NCI-H1105 treated with DMSO at 0.1 percent for 48 hours (cell line): Measurements from ENCODE around the gene GLT8D1.
"Not testable (repeated sequence)": the region's sequence is repeated elsewhere in the genome, so short reads cannot be mapped to it uniquely, and the experiment has no call there.

Experiments used
- DNase-seq: peaks from one replicate; lab custom pipeline; 2025; lab: John Stamatoyannopoulos, UW

Gene GLT8D1

DNA sequence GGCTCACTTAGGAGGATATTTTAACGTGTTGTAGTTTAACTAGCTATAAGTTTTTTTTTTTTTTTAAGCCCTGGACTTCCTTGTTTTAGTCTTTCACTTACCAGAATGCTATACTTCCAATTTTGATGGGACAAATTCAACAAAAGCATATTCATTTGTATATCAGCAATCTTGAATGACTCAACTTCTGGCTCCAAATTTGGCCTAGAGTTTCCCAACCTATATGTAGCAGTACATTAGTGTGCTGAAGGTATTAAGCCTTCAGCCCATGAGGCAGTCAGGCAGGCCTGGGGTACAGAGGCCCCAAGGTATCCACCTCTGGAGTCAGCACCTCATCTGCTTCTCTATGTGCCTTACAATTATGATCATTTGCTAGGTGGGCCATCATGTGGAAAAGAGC, 25.8 kb downstream of the GLT8D1 start:
- no peak for DNase-seq

DNA sequence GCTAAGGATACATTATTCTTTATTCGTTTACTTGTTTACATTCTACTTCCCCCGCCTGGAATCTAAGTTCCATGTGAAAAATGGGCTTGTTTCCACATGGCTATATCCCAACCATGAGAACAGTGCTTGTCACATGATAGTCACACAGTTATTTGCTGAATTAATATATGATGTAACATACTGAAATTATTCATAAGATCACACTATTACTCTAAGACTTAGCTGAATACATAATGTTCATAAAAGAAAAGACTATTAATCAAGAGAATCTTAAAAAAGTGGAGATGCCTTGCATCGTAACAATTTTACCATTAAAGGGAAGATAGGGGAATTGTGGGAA, 26.4 kb downstream of the GLT8D1 start:
- no peak for DNase-seq

DNA sequence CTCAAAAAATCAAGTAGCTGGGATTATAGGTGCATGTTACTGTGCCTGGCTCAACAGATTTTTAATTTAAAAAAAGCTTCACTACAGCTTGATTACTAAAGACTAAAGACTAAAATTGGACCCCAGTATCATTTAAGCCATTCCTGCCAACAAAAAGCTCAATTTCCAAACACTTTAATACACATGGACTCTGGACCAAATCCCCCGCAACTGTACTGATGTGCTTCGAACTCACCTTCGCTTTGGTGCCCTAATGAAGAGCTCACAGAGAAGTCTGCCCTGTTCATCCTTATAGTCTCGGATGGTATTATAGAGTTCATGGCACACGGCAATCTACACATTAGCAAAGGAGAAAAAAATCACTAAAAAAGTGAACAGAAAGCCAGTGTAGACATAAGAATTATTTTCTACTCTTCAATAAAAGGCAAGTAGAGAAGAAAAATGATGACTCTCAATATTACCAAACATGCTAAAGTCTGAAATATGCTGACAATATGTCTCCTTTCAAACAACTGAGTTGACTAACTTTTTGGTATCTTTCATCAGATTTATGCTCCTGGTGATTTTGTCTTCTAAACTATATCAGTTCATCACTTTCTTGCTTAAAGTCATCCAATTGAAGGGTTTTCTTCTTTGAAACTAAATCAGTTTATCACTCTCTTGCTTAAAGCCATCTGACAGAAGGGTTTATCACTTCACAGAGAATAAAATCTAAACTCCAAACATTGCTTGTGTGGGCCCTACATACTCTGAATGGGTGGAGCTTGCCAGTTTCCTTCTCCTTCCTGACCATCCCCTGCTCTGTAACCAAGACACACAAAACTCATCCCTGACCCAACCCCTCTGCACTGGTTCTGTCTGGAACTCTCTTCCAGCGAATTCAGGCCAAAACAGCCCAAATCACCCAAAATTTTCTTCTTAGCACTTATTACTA, 27.1 kb downstream of the GLT8D1 start:
- DNase-seq = no peak

DNA sequence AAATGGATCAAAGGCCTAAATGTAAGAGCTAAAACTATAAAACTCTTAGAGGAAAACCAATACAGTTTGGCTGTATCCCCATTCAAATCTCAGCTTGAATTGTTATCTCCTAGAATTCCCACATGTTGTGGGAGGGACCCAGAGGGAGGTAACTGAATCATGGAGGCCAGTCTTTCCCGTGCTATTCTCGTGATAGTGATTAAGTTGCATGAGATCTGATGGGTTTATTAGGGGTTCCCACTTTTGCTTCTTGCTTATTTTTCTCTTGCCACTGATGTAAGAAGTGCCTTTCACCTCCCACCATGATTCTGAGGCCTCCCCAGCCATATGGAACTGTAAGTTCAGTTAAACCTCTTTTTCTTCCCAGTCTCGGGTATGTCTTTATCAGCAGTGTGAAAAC, 29.4 kb downstream of the GLT8D1 start:
- DNase-seq = not testable (repeated sequence)

DNA sequence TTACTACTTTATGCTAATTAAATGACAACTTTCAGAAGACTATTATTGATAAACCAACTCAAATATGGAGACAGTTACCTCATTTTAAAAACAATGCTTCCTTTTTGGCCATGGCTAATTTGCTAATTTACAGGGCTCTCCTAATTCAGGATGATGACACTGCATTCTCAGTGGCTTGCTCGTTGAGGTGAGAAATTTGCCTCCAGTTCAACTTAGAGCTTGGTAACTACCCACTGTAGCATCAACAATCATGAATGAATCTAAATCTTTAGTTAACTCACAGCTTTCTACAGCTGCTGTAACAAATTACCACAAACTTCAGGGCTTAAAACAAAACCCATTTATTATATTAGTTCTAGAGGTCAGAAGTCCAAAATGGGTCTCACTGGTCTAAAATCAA, 33.9 kb downstream of the GLT8D1 start:
- DNase-seq = no peak

DNA sequence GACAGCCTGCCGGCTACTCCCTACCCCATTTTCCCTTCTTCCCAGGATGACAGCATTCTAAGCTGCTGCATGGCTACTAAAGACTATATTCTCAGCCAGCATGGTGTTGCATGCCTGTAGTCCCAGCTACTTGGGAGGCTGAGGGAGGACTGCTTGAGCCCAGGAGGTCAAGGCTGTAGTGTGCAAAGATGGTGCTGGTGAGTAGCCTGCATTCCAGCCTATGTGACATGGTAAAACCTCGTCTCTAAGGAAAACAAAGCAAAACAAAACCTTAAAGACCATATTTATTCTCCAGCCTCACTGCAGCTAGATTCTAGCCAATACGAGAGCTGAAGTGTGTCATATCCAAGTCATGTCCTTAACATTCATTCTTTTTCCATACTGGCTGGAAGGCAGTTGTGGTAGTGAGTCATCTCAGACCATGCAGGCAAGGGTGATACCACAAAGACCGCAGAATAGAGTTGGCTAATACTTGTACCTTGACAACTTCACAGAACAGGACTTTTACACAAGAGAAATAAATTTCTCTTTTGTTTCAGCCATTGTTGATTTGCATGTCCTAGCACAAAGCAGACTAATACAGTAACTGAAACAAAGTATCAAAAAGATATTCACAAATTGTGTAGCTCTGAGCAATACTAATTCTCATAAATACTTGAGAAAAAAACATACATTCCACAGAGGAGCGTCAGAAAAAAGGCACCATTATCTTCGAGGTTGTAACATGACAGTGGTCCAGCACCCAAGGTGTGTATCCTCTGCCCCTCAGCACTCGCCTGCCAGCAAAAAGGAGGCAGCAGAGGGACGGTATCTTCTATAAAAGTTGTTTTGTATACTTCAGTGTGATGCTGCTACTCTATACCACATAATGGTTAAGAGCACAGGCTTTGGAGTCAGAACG, 34.7 kb downstream of the GLT8D1 start:
- DNase-seq = no peak

DNA sequence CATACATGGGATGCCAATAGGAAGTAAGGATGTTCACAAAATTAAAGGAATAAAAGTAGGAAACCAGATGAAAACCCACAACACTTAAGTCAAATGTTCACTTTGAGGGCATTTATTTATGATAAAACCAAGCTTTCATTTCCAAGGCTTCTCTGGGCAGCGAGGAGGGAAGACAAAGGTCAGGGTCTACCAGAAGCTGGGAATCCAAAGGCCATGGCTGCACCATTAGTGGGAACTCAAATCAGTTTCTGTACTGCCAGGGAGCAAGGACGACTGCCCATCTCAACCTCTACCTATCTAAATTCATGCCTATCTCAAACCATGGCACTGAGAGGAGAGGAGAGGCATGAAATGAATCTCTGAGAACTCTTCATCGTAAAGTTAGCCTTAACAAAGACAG, 42.5 kb downstream of the GLT8D1 start:
- no peak for DNase-seq

DNA sequence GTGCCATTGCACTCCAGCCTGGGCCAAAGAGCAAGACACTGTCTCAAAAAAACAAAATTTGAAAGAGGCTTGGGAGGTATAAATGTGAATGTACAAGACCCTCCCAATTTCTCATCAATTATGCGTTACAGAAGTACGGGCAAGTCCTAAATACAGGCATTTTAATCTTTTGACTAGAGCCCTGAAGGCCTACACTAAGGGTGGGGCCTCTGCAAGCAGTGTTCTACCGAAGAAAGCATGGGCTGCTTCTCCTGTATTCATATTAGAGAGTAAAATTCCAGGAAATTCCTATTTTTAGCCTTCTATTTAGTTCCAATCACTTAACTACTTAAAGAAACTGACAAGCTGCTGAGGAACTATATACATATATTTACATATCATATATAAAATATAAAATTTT, 45.5 kb downstream of the GLT8D1 start:
- DNase-seq = no peak

DNA sequence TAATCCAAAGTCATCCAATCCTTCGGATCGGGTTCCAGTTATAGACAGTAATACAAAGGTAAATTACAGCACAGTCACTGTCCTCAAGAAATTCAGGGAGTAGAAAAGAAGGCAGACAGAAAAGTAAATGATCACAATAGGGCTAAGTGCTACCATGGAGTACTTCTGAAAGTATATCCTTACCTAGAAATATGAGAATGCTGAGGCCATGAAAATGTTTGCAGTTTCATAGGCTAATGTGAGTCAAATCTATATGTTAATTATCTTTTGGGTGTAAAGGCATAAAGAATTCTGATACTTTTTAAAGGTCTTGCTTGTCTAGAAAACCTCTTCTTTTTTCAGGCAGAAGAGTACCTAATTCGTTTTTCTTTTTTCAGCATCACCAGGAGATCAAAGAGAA, 49.7 kb downstream of the GLT8D1 start:
- DNase-seq = no peak

DNA sequence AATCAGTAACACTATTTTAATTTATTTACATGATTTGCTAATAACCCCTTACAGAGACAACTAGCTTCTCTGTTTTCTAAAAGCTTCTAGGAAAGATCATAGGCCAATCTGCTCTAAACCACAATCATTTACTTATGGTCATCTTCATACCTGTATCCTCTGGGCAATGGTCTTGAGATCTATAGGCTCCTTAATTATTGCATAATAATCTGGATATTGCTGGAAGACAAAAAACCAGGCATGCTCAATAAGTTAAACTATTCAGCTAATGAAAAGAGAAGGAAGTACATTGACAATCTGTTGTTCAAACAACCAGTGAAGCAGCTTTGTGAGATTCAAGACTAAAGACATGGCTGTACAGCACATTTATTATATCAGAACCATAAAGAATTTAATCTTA, 54.0 kb downstream of the GLT8D1 start:
- no peak for DNase-seq

DNA sequence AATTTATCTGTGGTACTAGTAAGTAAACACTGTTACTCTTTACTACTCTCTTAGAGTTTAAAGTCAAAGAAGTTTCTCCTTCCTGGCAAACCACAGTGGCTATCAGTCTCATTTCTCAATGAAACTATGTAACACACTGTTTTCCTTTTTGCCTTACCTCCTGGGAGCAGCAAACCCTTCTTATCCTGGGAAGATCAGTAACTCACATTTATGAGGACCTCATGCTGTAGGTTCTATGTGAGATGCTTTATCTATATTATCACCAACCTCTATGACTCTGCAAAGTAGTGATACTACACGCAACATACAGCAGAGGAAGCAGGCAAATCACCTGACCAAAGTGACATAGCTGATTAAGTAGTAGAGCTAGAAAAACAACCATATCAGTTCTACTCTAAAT, 55.2 kb downstream of the GLT8D1 start:
- DNase-seq = no peak

DNA sequence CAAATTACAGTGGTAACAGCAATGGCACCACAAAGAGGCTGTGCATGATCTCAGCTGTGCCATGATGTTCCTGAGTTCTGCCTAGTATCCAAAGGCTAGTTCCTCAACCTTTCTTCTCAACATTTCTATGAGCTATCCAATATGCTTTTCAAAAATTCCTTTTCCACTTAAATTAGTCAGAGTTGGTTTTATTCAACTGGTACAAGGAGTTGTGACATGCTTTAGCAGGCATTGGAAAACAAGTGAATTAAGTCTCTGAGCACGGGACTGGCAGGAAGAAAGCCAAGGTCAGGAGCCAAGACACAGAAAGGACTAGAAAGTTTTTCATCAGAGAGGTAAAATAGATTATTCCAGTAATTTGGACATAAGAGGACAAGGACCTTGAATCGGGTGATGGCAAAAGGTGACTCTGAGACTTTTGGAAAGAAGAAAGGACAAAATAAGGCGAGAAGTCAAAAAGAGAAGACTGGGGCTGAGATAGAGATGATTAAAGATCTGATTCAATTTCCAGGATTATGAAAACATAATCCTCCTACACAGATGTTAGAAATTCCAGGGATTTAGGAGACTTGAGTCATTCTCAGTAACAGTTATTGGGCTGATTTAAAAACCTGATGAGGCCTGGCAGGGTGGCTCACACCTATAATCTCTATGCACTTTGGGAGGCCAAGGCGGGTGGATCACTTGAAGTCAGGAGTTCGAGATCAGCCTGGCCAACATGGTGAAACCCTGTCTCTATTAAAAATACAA, 56.0 kb downstream of the GLT8D1 start:
- DNase-seq = no peak

DNA sequence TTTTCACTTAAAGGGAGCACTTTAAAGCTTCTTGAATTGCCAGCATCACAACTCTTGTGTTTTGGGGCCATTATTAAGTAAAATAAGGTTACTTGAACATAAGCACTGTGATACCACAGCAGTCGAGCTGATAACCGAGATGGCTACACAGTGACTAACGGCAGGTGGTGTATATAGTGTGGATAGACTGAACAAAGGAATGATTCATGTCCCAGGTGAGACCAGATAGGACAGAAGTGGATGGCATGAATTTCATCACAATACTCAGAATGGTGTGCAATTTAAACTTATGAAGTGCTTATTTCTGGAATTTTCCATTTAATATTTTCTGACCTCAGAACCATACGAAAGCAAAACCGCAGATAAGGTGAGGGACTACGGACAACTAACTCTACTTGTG, 60.0 kb downstream of the GLT8D1 start:
- no peak for DNase-seq
